ENCODE measurements around the gene URM1.

- TF ChIP-seq CTCF (IDR thresholded peaks at IDR 0.05): no peak
- TF ChIP-seq POLR2A (IDR thresholded peaks at IDR 0.05): no peak
- TF ChIP-seq EP300 (IDR thresholded peaks at IDR 0.05; ENCODE audit: low read depth): no peak
These were observed 25.9 kb downstream of the URM1 start for GRCh38 chr9:128396970-128397613.

Measured in transverse colon (tissue), 3 donors.